GM23248 (cell line): ENCODE measurements around the gene TMEM204. TPM values are rescaled to one million over a fixed set of nuclear protein-coding genes. Genes with fewer than 3 reads are reported as not detected.

Experiments
- DNase-seq: peaks from one replicate; pipeline ENCODE4 v3.0.0-alpha.2; 2015
- H2AFZ ChIP-seq: fragments of 200-600 bp; sonication (generic); 2 replicates; pipeline ENCODE4 v1.6.1; 2016; ENCODE audit warnings: antibody characterized with exemption
- H3F3A ChIP-seq: fragments of 200-600 bp; sonication (generic); 2 replicates; pipeline ENCODE4 v1.6.1; 2016; ENCODE audit warnings: mild to moderate bottlenecking, antibody characterized with exemption, mixed run types; ENCODE audit not compliant: insufficient read depth
- H3K27ac ChIP-seq: fragments of 200-600 bp; sonication (generic); 2 replicates; pipeline ENCODE4 v1.5.1; 2016; ENCODE audit warnings: mild to moderate bottlenecking
- H3K27me3 ChIP-seq: fragments of 200-600 bp; sonication (generic); replicated peaks from 2 replicates; pipeline ENCODE4 v1.6.1; 2016; ENCODE audit warnings: mild to moderate bottlenecking; ENCODE audit not compliant: insufficient read depth
- H3K36me3 ChIP-seq: fragments of 200-600 bp; sonication (generic); 2 replicates; pipeline ENCODE4 v1.6.1; 2016; ENCODE audit warnings: low read depth, mild to moderate bottlenecking
- H3K4me1 ChIP-seq: fragments of 200-600 bp; sonication (generic); 2 replicates; pipeline ENCODE4 v1.6.1; 2016; ENCODE audit warnings: mild to moderate bottlenecking; ENCODE audit not compliant: insufficient read depth
- H3K4me2 ChIP-seq: fragments of 200-600 bp; sonication (generic); one replicate; pipeline ENCODE4 v1.6.1; 2016; ENCODE audit warnings: mild to moderate bottlenecking; ENCODE audit not compliant: unreplicated experiment
- H3K4me3 ChIP-seq: fragments of 200-600 bp; sonication (generic); 2 replicates; pipeline ENCODE4 v1.5.1; 2016; ENCODE audit warnings: mild to moderate bottlenecking
- H3K79me2 ChIP-seq: fragments of 200-600 bp; sonication (generic); 2 replicates; pipeline ENCODE4 v1.6.1; 2016; ENCODE audit warnings: mild to moderate bottlenecking; ENCODE audit not compliant: insufficient read depth
- H3K9ac ChIP-seq: fragments of 200-600 bp; sonication (generic); 2 replicates; pipeline ENCODE4 v1.6.1; 2016; ENCODE audit warnings: mild to moderate bottlenecking
- H3K9me2 ChIP-seq: fragments of 200-600 bp; sonication (generic); 2 replicates; pipeline ENCODE4 v1.6.1; 2016; ENCODE audit warnings: mixed run types, mild to moderate bottlenecking, moderate library complexity; ENCODE audit not compliant: insufficient read depth
- H3K9me3 ChIP-seq: fragments of 200-600 bp; sonication (generic); one replicate; pipeline ENCODE4 v1.6.1; 2017; ENCODE audit warnings: low read depth
- H4K20me1 ChIP-seq: fragments of 200-600 bp; sonication (generic); 2 replicates; pipeline ENCODE4 v1.6.0; 2016; ENCODE audit not compliant: insufficient read depth
- EZH2 ChIP-seq: fragments of 200-600 bp; sonication (generic); IDR thresholded peaks from 2 replicates; pipeline ENCODE4 v1.6.1; 2018; ENCODE audit warnings: antibody characterized with exemption, mild to moderate bottlenecking; ENCODE audit not compliant: insufficient read depth, poor library complexity, severe bottlenecking
- EZH2phosphoT487 ChIP-seq: fragments of 200-600 bp; sonication (generic); IDR thresholded peaks from 2 replicates; pipeline ENCODE4 v1.6.1; 2018; ENCODE audit warnings: antibody characterized with exemption, moderate library complexity, mild to moderate bottlenecking, low read depth; ENCODE audit not compliant: insufficient read depth
- WGBS, 2 experiments: methylation state at CpG; one replicate each; pipeline ENCODE4 v1.1.6; 2015 to 2017; ENCODE audit warnings: low lambda C conversion rate in 2 of 2, low coverage in 1 of 2; ENCODE audit errors: missing lambda C conversion rate in 2 of 2; 5-methylcytosine and 5-hydroxymethylcytosine counted together
- in situ Hi-C: fragments of 300-500 bp; cut with MboI; formaldehyde crosslinking; loops from 2 replicates; pipeline ENCODE4 v1.15.0; 2020
- polyA plus RNA-seq: library from polyadenylated mRNA; unstranded; fragments of >200 nt; fragmentation: Nextera tagmentation; extraction: Ambion mirVana; gene quantifications from 2 replicates; pipeline ENCODE4 v1.2.1, GENCODE V29; 2016
- total RNA-seq: library from RNA; depleted of rRNA; stranded (reverse); fragments of >200 nt; shearing (Covaris generic); gene quantifications from 2 replicates; pipeline ENCODE4 v1.2.3, GENCODE V29; 2014

The TMEM204 gene
- total and polyA plus RNA-seq, 2 experiments from 2014 or later: 26.0 to 40.0 TPM

GRCh38 chr16:1510272-1510671 is 23.2 kb upstream of the TMEM204 start:
- Histone ChIP-seq H3K27me3 (no peaks in the 10 kb centered on the region), H3K4me2 (no peak overlapping the region), H3K27ac (no peak overlapping the region), H4K20me1 (no peaks in the 10 kb centered on the region), H3K9me2 (no peaks in the 10 kb centered on the region), H2AFZ (no peak overlapping the region), H3K4me1 (no peaks in the 10 kb centered on the region), H3F3A (no peaks in the 10 kb centered on the region), H3K9me3 (no peaks in the 10 kb centered on the region), H3K36me3 (no peaks in the 10 kb centered on the region), H3K79me2 (no peaks in the 10 kb centered on the region), H3K9ac (no peak overlapping the region), H3K4me3 (no peak overlapping the region)
- no peak for DNase-seq
- WGBS, 2 experiments: 80 to 82% methylated on average over 9 to 10 of the region's 10 CpGs
- in situ Hi-C loops: no loop called here
- TF ChIP-seq EZH2: no peak
- TF ChIP-seq EZH2phosphoT487: no peak

DNA sequence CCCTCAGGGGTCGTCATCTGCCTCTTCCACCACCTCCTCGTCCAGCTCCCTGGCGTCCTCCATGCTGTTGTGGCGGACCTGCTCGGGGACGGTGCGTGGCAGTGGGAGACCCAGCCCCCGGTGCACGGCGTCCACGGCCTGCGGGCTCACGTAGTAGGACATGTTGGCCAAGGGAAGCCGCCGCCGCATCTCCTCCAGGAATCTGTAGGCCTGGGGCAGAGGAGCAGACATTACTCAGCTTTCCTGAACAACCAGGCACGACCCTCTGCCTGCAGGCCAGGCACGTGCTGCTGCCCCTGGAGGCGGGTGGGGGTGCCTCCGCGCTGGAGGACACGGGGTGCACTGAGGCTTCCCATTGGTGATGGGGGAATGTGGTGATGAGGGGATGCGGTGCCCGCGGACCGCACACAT is 22.5 kb upstream of the TMEM204 start:
- Histone ChIP-seq H3K4me2 (no peak overlapping the region), H3K27me3 (no peaks in the 10 kb centered on the region), H3K36me3 (no peaks in the 10 kb centered on the region), H3K9me2 (no peaks in the 10 kb centered on the region), H3K4me3 (no peak overlapping the region), H3K9me3 (no peaks in the 10 kb centered on the region), H4K20me1 (no peaks in the 10 kb centered on the region), H3K27ac (no peak overlapping the region), H3K4me1 (no peaks in the 10 kb centered on the region), H3F3A (no peaks in the 10 kb centered on the region), H2AFZ (no peak overlapping the region), H3K9ac (no peak overlapping the region), H3K79me2 (no peaks in the 10 kb centered on the region)
- TF ChIP-seq EZH2phosphoT487: no peak
- no peak for TF ChIP-seq EZH2
- WGBS, 2 experiments: 89 to 90% methylated on average over 26 of the region's 26 CpGs
- in situ Hi-C loops: no loop called here
- DNase-seq: no peak

- no peak overlapping the region for H2AFZ ChIP-seq
- no peaks in the 10 kb centered on the region for H3K79me2 ChIP-seq
- DNase-seq: no peak
- no peaks in the 10 kb centered on the region for H3K27me3 ChIP-seq
- H4K20me1 ChIP-seq: no peaks in the 10 kb centered on the region
- H3K9me3 ChIP-seq: no peaks in the 10 kb centered on the region
- no peak overlapping the region for H3K9ac ChIP-seq
- in situ Hi-C loops: no loop called here
- no peaks in the 10 kb centered on the region for H3F3A ChIP-seq
- H3K4me1 ChIP-seq: no peaks in the 10 kb centered on the region
- WGBS, 2 experiments: 91% methylated on average over 19 to 30 of the region's 30 CpGs
- TF ChIP-seq EZH2 (no peak), EZH2phosphoT487 (no peak)
- no peaks in the 10 kb centered on the region for H3K9me2 ChIP-seq
- H3K4me2 ChIP-seq: no peak overlapping the region
- no peak overlapping the region for H3K4me3 ChIP-seq
- no peak overlapping the region for H3K27ac ChIP-seq
- no peaks in the 10 kb centered on the region for H3K36me3 ChIP-seq
Measured at GRCh38 chr16:1511662-1512569, 21.6 kb upstream of the TMEM204 start.

- TF ChIP-seq EZH2phosphoT487 (no peak), EZH2 (no peak)
- H3K4me1 ChIP-seq: no peaks in the 10 kb centered on the region
- H3K79me2 ChIP-seq: no peaks in the 10 kb centered on the region
- no peak for DNase-seq
- no peak overlapping the region for H3K27ac ChIP-seq
- H3K36me3 ChIP-seq: no peaks in the 10 kb centered on the region
- no peaks in the 10 kb centered on the region for H3F3A ChIP-seq
- H3K4me2 ChIP-seq: no peak overlapping the region
- H3K9me3 ChIP-seq: no peaks in the 10 kb centered on the region
- H4K20me1 ChIP-seq: no peaks in the 10 kb centered on the region
- H3K4me3 ChIP-seq: no peak overlapping the region
- WGBS, 2 experiments: 95 to 96% methylated on average over 15 of the region's 15 CpGs
- in situ Hi-C loops: no loop called here
- no peaks in the 10 kb centered on the region for H3K27me3 ChIP-seq
- no peak overlapping the region for H2AFZ ChIP-seq
- H3K9me2 ChIP-seq: no peaks in the 10 kb centered on the region
- no peak overlapping the region for H3K9ac ChIP-seq
Measured at GRCh38 chr16:1512774-1513173, 20.7 kb upstream of the TMEM204 start.
